ENCODE results near the gene ARSI.

The ARSI gene

GRCh38 chr5:150326707-150327106 lies 24.0 kb upstream of the ARSI start:
- H3K4me1 ChIP-seq (ENCODE audit: control insufficient read depth, insufficient read depth, low read length, unreplicated experiment): peaks cover 8% of the 10 kb centered on the region
- H3K36me3 ChIP-seq (ENCODE audit: insufficient read depth, low read length): no peaks in the 10 kb centered on the region
- H3K27me3 ChIP-seq (ENCODE audit: insufficient read depth, low read length): no peaks in the 10 kb centered on the region
- H2AFZ ChIP-seq (ENCODE audit: low read length, unreplicated experiment): no peak overlapping the region
- no peak overlapping the region for H3K4me3 ChIP-seq (ENCODE audit: low read depth, low read length)
- H3K79me2 ChIP-seq (ENCODE audit: control insufficient read depth, insufficient read depth, low read length, unreplicated experiment): no peaks in the 10 kb centered on the region
- H3K27ac ChIP-seq (ENCODE audit: low read depth, low read length): no peak overlapping the region

GRCh38 chr5:150325426-150325825 lies 22.7 kb upstream of the ARSI start:
- no peak overlapping the region for H2AFZ ChIP-seq (ENCODE audit: low read length, unreplicated experiment)
- no peak overlapping the region for H3K27ac ChIP-seq (ENCODE audit: low read depth, low read length)
- H3K36me3 ChIP-seq (ENCODE audit: insufficient read depth, low read length): no peaks in the 10 kb centered on the region
- no peaks in the 10 kb centered on the region for H3K27me3 ChIP-seq (ENCODE audit: insufficient read depth, low read length)
- H3K4me3 ChIP-seq (ENCODE audit: low read depth, low read length): no peak overlapping the region
- no peaks in the 10 kb centered on the region for H3K79me2 ChIP-seq (ENCODE audit: control insufficient read depth, insufficient read depth, low read length, unreplicated experiment)
- peaks cover 19% of the 10 kb centered on the region for H3K4me1 ChIP-seq (ENCODE audit: control insufficient read depth, insufficient read depth, low read length, unreplicated experiment)

GRCh38 chr5:150323819-150324218 lies 21.1 kb upstream of the ARSI start:
- no peak overlapping the region for H3K4me3 ChIP-seq (ENCODE audit: low read depth, low read length)
- no peak overlapping the region for H3K27ac ChIP-seq (ENCODE audit: low read depth, low read length)
- peaks cover 35% of the 10 kb centered on the region for H3K4me1 ChIP-seq (ENCODE audit: control insufficient read depth, insufficient read depth, low read length, unreplicated experiment)
- no peaks in the 10 kb centered on the region for H3K27me3 ChIP-seq (ENCODE audit: insufficient read depth, low read length)
- H3K36me3 ChIP-seq (ENCODE audit: insufficient read depth, low read length): no peaks in the 10 kb centered on the region
- H3K79me2 ChIP-seq (ENCODE audit: control insufficient read depth, insufficient read depth, low read length, unreplicated experiment): no peaks in the 10 kb centered on the region
- H2AFZ ChIP-seq (ENCODE audit: low read length, unreplicated experiment): no peak overlapping the region

GRCh38 chr5:150323092-150323491 lies 20.4 kb upstream of the ARSI start:
- Histone ChIP-seq H3K27me3 (ENCODE audit: insufficient read depth, low read length) (no peaks in the 10 kb centered on the region), H3K36me3 (ENCODE audit: insufficient read depth, low read length) (no peaks in the 10 kb centered on the region), H2AFZ (ENCODE audit: low read length, unreplicated experiment) (no peak overlapping the region), H3K27ac (ENCODE audit: low read depth, low read length) (no peak overlapping the region), H3K79me2 (ENCODE audit: control insufficient read depth, insufficient read depth, low read length, unreplicated experiment) (no peaks in the 10 kb centered on the region), H3K4me3 (ENCODE audit: low read depth, low read length) (no peak overlapping the region), H3K4me1 (ENCODE audit: control insufficient read depth, insufficient read depth, low read length, unreplicated experiment) (peaks cover 42% of the 10 kb centered on the region)

- H3K4me3 ChIP-seq (ENCODE audit: low read depth, low read length): no peak overlapping the region
Measured at GRCh38 chr5:150322202-150322601, 19.5 kb upstream of the ARSI start.

GRCh38 chr5:150321784-150322183 lies 19.1 kb upstream of the ARSI start:
- H3K36me3 ChIP-seq (ENCODE audit: insufficient read depth, low read length): no peaks in the 10 kb centered on the region
- no peak overlapping the region for H3K4me3 ChIP-seq (ENCODE audit: low read depth, low read length)
- no peaks in the 10 kb centered on the region for H3K79me2 ChIP-seq (ENCODE audit: control insufficient read depth, insufficient read depth, low read length, unreplicated experiment)
- no peaks in the 10 kb centered on the region for H3K27me3 ChIP-seq (ENCODE audit: insufficient read depth, low read length)
- no peak overlapping the region for H2AFZ ChIP-seq (ENCODE audit: low read length, unreplicated experiment)
- peak overlapping the region; percentile 90 for H3K27ac ChIP-seq (ENCODE audit: low read depth, low read length)
- H3K4me1 ChIP-seq (ENCODE audit: control insufficient read depth, insufficient read depth, low read length, unreplicated experiment): peaks cover 54% of the 10 kb centered on the region

More at GRCh38 chr5:150322202-150322601, 19.5 kb upstream of the ARSI start:
- no peaks in the 10 kb centered on the region for H3K36me3 ChIP-seq (ENCODE audit: insufficient read depth, low read length)
- H3K79me2 ChIP-seq (ENCODE audit: control insufficient read depth, insufficient read depth, low read length, unreplicated experiment): no peaks in the 10 kb centered on the region
- no peaks in the 10 kb centered on the region for H3K27me3 ChIP-seq (ENCODE audit: insufficient read depth, low read length)
- H2AFZ ChIP-seq (ENCODE audit: low read length, unreplicated experiment): no peak overlapping the region
- peak overlapping the region; percentile 90 for H3K27ac ChIP-seq (ENCODE audit: low read depth, low read length)
- peaks cover 50% of the 10 kb centered on the region for H3K4me1 ChIP-seq (ENCODE audit: control insufficient read depth, insufficient read depth, low read length, unreplicated experiment)

GRCh38 chr5:150321211-150321610 lies 18.5 kb upstream of the ARSI start:
- no peaks in the 10 kb centered on the region for H3K27me3 ChIP-seq (ENCODE audit: insufficient read depth, low read length)
- H3K4me1 ChIP-seq (ENCODE audit: control insufficient read depth, insufficient read depth, low read length, unreplicated experiment): peaks cover 57% of the 10 kb centered on the region
- H3K79me2 ChIP-seq (ENCODE audit: control insufficient read depth, insufficient read depth, low read length, unreplicated experiment): no peaks in the 10 kb centered on the region
- H3K36me3 ChIP-seq (ENCODE audit: insufficient read depth, low read length): no peaks in the 10 kb centered on the region
- H3K4me3 ChIP-seq (ENCODE audit: low read depth, low read length): no peak overlapping the region
- peak overlapping the region; percentile 90 for H3K27ac ChIP-seq (ENCODE audit: low read depth, low read length)
- no peak overlapping the region for H2AFZ ChIP-seq (ENCODE audit: low read length, unreplicated experiment)

DNA sequence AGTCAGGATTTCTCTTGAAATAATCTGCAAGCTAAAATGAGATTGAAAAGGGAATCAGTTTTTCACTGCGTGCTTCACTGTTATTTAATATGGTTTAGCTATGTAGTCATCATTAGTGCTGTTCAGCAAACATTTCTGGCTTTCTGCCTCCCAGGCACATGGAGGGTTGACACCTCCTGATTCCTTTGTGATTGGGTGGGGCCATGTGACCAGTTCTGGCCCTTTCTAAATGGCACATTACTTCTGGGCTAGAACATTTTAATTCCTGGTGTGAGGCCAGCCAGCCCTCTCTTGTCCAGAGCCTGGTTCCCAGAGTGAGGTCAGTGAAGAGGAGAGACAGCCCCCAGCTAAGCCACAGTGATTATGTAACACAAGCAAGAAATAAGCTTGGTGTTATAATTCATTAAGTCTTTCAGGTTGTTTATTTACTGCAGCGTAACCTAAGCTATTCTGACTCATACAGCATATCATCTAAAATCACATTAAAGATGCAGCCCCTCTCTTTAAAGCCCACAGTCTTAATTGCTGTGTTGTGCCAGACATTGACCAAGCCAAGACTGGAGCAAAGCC lies 17.4 kb upstream of the ARSI start:
- no peaks in the 10 kb centered on the region for H3K36me3 ChIP-seq (ENCODE audit: insufficient read depth, low read length)
- H3K27me3 ChIP-seq (ENCODE audit: insufficient read depth, low read length): no peaks in the 10 kb centered on the region
- peaks cover 57% of the 10 kb centered on the region for H3K4me1 ChIP-seq (ENCODE audit: control insufficient read depth, insufficient read depth, low read length, unreplicated experiment)
- no peaks in the 10 kb centered on the region for H3K79me2 ChIP-seq (ENCODE audit: control insufficient read depth, insufficient read depth, low read length, unreplicated experiment)
- H3K4me3 ChIP-seq (ENCODE audit: low read depth, low read length): no peak overlapping the region
- peak overlapping the region; percentile 90 for H3K27ac ChIP-seq (ENCODE audit: low read depth, low read length)
- no peak overlapping the region for H2AFZ ChIP-seq (ENCODE audit: low read length, unreplicated experiment)

DNA sequence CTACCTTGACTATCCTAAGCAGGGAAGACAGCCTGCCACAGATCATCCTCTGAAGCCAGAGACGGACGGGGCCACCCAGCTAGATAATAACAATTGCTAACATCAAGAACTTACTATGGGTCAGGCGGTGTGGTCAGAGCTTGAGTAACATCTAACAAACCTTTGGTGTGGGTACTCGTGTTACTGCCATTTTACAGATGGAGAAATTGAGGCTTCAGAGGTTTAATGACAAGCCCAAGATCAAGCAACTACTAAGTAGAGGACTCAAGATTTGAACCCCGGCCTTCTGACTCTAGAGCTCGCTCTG lies 16.7 kb upstream of the ARSI start:
- Histone ChIP-seq H3K4me1 (ENCODE audit: control insufficient read depth, insufficient read depth, low read length, unreplicated experiment) (peaks cover 57% of the 10 kb centered on the region), H3K27me3 (ENCODE audit: insufficient read depth, low read length) (no peaks in the 10 kb centered on the region), H3K36me3 (ENCODE audit: insufficient read depth, low read length) (no peaks in the 10 kb centered on the region), H3K4me3 (ENCODE audit: low read depth, low read length) (no peak overlapping the region), H3K79me2 (ENCODE audit: control insufficient read depth, insufficient read depth, low read length, unreplicated experiment) (no peaks in the 10 kb centered on the region), H3K27ac (ENCODE audit: low read depth, low read length) (peak overlapping the region; percentile 90), H2AFZ (ENCODE audit: low read length, unreplicated experiment) (no peak overlapping the region)

DNA sequence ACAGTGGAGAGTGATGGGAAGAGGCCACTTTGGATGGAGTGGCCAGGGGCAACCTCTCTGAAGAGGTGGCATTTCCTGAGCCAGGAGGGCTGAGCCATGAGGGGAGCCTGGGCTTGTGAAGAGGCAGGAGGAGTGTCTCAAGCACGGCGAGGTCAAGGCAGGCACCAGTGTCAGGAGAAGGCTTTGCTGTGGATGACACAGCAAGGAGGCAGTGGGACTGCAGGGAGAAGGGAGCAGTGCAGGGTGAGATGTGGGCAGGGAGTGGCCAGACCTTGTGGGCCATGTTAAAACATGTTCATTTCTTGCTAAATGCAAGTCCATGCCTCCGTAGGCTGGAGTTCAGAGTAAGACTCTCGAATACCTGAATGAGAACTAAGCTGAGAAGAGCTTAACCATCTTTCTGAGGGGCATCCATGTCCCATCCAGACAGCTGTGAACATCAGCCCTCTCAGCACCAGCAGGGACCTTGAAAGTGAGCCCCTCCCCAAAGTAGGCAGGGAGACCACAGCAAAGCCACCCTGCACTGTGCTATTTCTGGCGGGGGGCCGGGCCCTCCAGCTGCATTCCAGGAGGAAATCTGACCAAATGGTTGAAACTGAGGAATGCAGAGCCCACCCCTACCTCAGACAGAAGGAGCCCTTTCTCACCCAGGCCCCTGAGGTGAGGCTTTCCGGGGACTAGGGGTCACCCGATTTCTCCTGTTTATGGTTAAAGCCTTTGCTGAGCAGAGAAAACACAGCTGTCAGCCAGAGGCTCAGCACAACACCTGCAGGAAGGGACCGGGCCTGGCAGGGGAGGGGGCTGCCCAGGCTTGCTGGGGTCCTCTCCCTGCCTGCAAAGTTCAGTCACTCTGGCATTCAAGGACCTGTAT lies 16.1 kb upstream of the ARSI start:
- Histone ChIP-seq H3K27ac (ENCODE audit: low read depth, low read length) (peak overlapping the region; percentile 90), H2AFZ (ENCODE audit: low read length, unreplicated experiment) (peak overlapping the region; percentile 16), H3K79me2 (ENCODE audit: control insufficient read depth, insufficient read depth, low read length, unreplicated experiment) (no peaks in the 10 kb centered on the region), H3K27me3 (ENCODE audit: insufficient read depth, low read length) (no peaks in the 10 kb centered on the region), H3K36me3 (ENCODE audit: insufficient read depth, low read length) (no peaks in the 10 kb centered on the region), H3K4me1 (ENCODE audit: control insufficient read depth, insufficient read depth, low read length, unreplicated experiment) (peaks cover 57% of the 10 kb centered on the region), H3K4me3 (ENCODE audit: low read depth, low read length) (no peak overlapping the region)

All from ACC112 (cell line).